K562 (cell line): Measurements from ENCODE around the gene SLC25A11. TPM values are rescaled to one million over a fixed set of nuclear protein-coding genes. Genes with fewer than 3 reads are reported as not detected.

Experiments
- ATF1 ChIP-seq, 2 experiments: fragments of 450-650 bp in 1 of 2; IDR thresholded peaks; 2 replicates each; pipeline ENCODE4 v1.6.1; 2016; ENCODE audit warnings: missing compliant biosample characterization in 1 of 2, missing genetic modification characterization in 1 of 2
- ELF2 ChIP-seq: fragments of 250-450 bp; sonication (Bioruptor Pico); IDR thresholded peaks from 2 replicates; pipeline ENCODE4 v1.5.0; 2021; ENCODE audit warnings: mild to moderate bottlenecking
- EP400 ChIP-seq: fragments of 450-650 bp; IDR thresholded peaks from 2 replicates; pipeline ENCODE4 v1.6.1; 2017; ENCODE audit warnings: antibody characterized with exemption, mild to moderate bottlenecking, moderate library complexity
- FIP1L1 ChIP-seq: fragments of 200-400 bp; formaldehyde crosslinking; IDR thresholded peaks from 2 replicates; pipeline ENCODE4 v1.6.1; 2018; ENCODE audit warnings: mild to moderate bottlenecking, low read depth, low read length; ENCODE audit not compliant: poor library complexity, severe bottlenecking
- GABPA ChIP-seq: fragments of 200-800 bp; sonication (Bioruptor generic); conservative IDR thresholded peaks from 2 replicates; pipeline ENCODE4 v1.6.1; 2016; ENCODE audit warnings: low read depth, missing genetic modification characterization, missing compliant biosample characterization
- MAZ ChIP-seq, 2 experiments: fragments of 450-650 bp in 1 of 2; sonication (generic) in 1 of 2; formaldehyde crosslinking; IDR thresholded peaks in 1 of 2; conservative IDR thresholded peaks in 1 of 2; 2 replicates each; pipeline versions ENCODE4 v1.4.0 to v1.5.0; 2020; ENCODE audit warnings: mild to moderate bottlenecking in 1 of 2, missing genetic modification reagents in 1 of 2
- POLR2AphosphoS5 ChIP-seq: IDR thresholded peaks from 2 replicates; pipeline ENCODE4 v1.6.1; 2011; ENCODE audit warnings: mild to moderate bottlenecking, low read depth, low read length, moderate library complexity; ENCODE audit not compliant: control insufficient read depth, insufficient read depth
- TAF15 ChIP-seq: fragments of 200-400 bp; formaldehyde crosslinking; IDR thresholded peaks from 2 replicates; pipeline ENCODE4 v1.6.1; 2017; ENCODE audit warnings: mild to moderate bottlenecking, low read depth, low read length, moderate library complexity
- TARDBP ChIP-seq: fragments of 450-650 bp; IDR thresholded peaks from 2 replicates; pipeline ENCODE4 v1.6.1; 2016
- TGIF2 ChIP-seq: sonication (generic); formaldehyde crosslinking; IDR thresholded peaks from 2 replicates; pipeline ENCODE4 v1.8.1; 2022; ENCODE audit warnings: mild to moderate bottlenecking, missing genetic modification reagents, moderate library complexity
- ZNF830 ChIP-seq: fragments of 250-450 bp; sonication (Bioruptor Pico); IDR thresholded peaks from 2 replicates; pipeline ENCODE4 v1.5.0; 2021; ENCODE audit warnings: mild to moderate bottlenecking
- polyA plus RNA-seq, 8 experiments: library from polyadenylated mRNA; depleted of rRNA in 4 of 8; stranded (reverse) in 5 of 8; unstranded in 3 of 8; fragments of >200 nt; fragmentation: Nextera tagmentation in 2 of 8; fragmentation: Illumina TruSeq in 1 of 8; extraction: Ambion mirVana in 2 of 8; extraction: Trizol in 1 of 8; gene quantifications; 2 replicates each; pipeline versions ENCODE4 v1.2.1 to v1.2.3, GENCODE V29; 2011 to 2014; ENCODE audit warnings: inconsistent platforms in 1 of 8, missing spikeins in 1 of 8
- total RNA-seq, 7 experiments: library from RNA; depleted of rRNA in 6 of 7; stranded (reverse); fragments of >200 nt in 6 of 7; fragmentation: Illumina TruSeq in 2 of 7; extraction: Trizol in 2 of 7; gene quantifications; 2 replicates each; pipeline versions ENCODE4 v1.2.1 to v1.2.3, GENCODE V29; 2011 to 2021; ENCODE audit warnings: low replicate concordance in 1 of 7
- TF ChIP-seq, protein P1 (sequence below): fragments of 450-650 bp; IDR thresholded peaks from 2 replicates; pipeline ENCODE4 v1.6.1; 2016; ENCODE audit warnings: mild to moderate bottlenecking, moderate library complexity
- TF ChIP-seq, protein P2 (sequence below): fragments of 450-650 bp; formaldehyde crosslinking; IDR thresholded peaks from 2 replicates; pipeline ENCODE4 v1.4.0; 2022; ENCODE audit warnings: mild to moderate bottlenecking, moderate library complexity
- TF ChIP-seq, protein P3 (sequence below): sonication (generic); IDR thresholded peaks from 2 replicates; pipeline ENCODE4 v1.6.1; 2016

The SLC25A11 gene
- total and polyA plus RNA-seq, 9 of the 15 experiments (the other 6 are each of a cell fraction or from before 2014, with no cell fraction given) = 3.1 to 56.7 (median 32.9) TPM

DNA sequence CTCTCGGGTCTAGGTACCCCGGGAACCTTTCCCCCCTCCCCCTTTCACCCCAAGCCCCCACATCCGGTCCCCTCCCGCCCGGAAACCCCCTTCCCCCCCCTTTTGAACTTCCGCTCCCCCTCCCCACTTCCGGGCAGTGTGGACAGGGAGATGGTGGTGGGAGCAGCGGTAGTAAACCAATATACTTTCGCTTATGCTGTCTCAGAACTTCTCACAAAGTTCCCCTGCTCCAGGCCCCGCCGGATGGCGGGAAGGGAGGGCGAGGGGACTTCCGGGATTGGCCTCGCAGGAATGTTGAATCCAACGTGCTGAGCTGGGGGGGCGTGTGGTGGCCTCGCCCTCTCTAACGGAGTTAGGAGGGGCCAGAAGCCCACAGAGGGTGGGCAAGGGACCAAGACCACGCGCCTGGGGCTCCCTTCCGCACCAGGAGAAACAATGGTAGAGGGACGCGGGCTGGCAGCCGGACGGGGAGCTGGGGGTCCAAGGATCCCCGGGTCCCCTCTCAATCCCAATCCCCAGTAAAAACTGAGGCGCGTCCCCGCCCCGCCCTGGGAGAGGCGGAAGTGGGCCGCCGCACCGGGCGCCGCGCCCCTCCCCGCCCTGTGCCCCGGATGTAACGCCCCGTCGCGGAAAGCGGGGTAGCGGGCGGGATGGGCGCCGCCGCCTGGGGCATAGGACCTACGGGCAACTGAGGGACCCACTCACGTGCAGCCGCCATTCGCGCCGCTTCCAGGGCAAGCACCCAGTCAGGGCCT, 7.7 kb upstream of the SLC25A11 start (continued):
- TF ChIP-seq, protein P1, sequence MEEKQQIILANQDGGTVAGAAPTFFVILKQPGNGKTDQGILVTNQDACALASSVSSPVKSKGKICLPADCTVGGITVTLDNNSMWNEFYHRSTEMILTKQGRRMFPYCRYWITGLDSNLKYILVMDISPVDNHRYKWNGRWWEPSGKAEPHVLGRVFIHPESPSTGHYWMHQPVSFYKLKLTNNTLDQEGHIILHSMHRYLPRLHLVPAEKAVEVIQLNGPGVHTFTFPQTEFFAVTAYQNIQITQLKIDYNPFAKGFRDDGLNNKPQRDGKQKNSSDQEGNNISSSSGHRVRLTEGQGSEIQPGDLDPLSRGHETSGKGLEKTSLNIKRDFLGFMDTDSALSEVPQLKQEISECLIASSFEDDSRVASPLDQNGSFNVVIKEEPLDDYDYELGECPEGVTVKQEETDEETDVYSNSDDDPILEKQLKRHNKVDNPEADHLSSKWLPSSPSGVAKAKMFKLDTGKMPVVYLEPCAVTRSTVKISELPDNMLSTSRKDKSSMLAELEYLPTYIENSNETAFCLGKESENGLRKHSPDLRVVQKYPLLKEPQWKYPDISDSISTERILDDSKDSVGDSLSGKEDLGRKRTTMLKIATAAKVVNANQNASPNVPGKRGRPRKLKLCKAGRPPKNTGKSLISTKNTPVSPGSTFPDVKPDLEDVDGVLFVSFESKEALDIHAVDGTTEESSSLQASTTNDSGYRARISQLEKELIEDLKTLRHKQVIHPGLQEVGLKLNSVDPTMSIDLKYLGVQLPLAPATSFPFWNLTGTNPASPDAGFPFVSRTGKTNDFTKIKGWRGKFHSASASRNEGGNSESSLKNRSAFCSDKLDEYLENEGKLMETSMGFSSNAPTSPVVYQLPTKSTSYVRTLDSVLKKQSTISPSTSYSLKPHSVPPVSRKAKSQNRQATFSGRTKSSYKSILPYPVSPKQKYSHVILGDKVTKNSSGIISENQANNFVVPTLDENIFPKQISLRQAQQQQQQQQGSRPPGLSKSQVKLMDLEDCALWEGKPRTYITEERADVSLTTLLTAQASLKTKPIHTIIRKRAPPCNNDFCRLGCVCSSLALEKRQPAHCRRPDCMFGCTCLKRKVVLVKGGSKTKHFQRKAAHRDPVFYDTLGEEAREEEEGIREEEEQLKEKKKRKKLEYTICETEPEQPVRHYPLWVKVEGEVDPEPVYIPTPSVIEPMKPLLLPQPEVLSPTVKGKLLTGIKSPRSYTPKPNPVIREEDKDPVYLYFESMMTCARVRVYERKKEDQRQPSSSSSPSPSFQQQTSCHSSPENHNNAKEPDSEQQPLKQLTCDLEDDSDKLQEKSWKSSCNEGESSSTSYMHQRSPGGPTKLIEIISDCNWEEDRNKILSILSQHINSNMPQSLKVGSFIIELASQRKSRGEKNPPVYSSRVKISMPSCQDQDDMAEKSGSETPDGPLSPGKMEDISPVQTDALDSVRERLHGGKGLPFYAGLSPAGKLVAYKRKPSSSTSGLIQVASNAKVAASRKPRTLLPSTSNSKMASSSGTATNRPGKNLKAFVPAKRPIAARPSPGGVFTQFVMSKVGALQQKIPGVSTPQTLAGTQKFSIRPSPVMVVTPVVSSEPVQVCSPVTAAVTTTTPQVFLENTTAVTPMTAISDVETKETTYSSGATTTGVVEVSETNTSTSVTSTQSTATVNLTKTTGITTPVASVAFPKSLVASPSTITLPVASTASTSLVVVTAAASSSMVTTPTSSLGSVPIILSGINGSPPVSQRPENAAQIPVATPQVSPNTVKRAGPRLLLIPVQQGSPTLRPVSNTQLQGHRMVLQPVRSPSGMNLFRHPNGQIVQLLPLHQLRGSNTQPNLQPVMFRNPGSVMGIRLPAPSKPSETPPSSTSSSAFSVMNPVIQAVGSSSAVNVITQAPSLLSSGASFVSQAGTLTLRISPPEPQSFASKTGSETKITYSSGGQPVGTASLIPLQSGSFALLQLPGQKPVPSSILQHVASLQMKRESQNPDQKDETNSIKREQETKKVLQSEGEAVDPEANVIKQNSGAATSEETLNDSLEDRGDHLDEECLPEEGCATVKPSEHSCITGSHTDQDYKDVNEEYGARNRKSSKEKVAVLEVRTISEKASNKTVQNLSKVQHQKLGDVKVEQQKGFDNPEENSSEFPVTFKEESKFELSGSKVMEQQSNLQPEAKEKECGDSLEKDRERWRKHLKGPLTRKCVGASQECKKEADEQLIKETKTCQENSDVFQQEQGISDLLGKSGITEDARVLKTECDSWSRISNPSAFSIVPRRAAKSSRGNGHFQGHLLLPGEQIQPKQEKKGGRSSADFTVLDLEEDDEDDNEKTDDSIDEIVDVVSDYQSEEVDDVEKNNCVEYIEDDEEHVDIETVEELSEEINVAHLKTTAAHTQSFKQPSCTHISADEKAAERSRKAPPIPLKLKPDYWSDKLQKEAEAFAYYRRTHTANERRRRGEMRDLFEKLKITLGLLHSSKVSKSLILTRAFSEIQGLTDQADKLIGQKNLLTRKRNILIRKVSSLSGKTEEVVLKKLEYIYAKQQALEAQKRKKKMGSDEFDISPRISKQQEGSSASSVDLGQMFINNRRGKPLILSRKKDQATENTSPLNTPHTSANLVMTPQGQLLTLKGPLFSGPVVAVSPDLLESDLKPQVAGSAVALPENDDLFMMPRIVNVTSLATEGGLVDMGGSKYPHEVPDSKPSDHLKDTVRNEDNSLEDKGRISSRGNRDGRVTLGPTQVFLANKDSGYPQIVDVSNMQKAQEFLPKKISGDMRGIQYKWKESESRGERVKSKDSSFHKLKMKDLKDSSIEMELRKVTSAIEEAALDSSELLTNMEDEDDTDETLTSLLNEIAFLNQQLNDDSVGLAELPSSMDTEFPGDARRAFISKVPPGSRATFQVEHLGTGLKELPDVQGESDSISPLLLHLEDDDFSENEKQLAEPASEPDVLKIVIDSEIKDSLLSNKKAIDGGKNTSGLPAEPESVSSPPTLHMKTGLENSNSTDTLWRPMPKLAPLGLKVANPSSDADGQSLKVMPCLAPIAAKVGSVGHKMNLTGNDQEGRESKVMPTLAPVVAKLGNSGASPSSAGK = no peak
- TF ChIP-seq TARDBP (no peak), POLR2AphosphoS5 (peak; percentile 20; the same call in 1 of the 2 replicates), ELF2 (no peak), ATF1 (CRISPR knock-in tag; IDR thresholded peaks at IDR 0.05) (no peak), ATF1 (tag; IDR thresholded peaks at IDR 0.05) (no peak), EP400 (peak; percentile 54), TGIF2 (no peak), GABPA (tag) (peak; percentile 91), TAF15 (no peak), FIP1L1 (peak; percentile 37), MAZ (CRISPR knock-in tag; conservative IDR thresholded peaks at IDR 0.05 in 1 of 2, IDR thresholded peaks at IDR 0.05 in 1 of 2) (peak; percentile 57 to 77; a peak in 2 of 4 replicates), ZNF830 (CRISPR knock-in tag) (no peak)
- TF ChIP-seq, protein P2, sequence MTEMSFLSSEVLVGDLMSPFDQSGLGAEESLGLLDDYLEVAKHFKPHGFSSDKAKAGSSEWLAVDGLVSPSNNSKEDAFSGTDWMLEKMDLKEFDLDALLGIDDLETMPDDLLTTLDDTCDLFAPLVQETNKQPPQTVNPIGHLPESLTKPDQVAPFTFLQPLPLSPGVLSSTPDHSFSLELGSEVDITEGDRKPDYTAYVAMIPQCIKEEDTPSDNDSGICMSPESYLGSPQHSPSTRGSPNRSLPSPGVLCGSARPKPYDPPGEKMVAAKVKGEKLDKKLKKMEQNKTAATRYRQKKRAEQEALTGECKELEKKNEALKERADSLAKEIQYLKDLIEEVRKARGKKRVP (CRISPR knock-in tag) = no peak
- TF ChIP-seq, protein P3, sequence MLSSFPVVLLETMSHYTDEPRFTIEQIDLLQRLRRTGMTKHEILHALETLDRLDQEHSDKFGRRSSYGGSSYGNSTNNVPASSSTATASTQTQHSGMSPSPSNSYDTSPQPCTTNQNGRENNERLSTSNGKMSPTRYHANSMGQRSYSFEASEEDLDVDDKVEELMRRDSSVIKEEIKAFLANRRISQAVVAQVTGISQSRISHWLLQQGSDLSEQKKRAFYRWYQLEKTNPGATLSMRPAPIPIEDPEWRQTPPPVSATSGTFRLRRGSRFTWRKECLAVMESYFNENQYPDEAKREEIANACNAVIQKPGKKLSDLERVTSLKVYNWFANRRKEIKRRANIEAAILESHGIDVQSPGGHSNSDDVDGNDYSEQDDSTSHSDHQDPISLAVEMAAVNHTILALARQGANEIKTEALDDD = no peak
